ENCODE data around the gene ASB6.

The ASB6 gene

GRCh38 chr9:129629251-129629820, 12.6 kb downstream of the ASB6 start:
- H3K4me3 ChIP-seq (ENCODE audit: control insufficient read depth, low read depth, low read length), result no peak overlapping the region
- TF ChIP-seq, protein P1, sequence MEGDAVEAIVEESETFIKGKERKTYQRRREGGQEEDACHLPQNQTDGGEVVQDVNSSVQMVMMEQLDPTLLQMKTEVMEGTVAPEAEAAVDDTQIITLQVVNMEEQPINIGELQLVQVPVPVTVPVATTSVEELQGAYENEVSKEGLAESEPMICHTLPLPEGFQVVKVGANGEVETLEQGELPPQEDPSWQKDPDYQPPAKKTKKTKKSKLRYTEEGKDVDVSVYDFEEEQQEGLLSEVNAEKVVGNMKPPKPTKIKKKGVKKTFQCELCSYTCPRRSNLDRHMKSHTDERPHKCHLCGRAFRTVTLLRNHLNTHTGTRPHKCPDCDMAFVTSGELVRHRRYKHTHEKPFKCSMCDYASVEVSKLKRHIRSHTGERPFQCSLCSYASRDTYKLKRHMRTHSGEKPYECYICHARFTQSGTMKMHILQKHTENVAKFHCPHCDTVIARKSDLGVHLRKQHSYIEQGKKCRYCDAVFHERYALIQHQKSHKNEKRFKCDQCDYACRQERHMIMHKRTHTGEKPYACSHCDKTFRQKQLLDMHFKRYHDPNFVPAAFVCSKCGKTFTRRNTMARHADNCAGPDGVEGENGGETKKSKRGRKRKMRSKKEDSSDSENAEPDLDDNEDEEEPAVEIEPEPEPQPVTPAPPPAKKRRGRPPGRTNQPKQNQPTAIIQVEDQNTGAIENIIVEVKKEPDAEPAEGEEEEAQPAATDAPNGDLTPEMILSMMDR (conservative IDR thresholded peaks at IDR 0.05; ENCODE audit: control insufficient read depth, insufficient read depth, low read depth, low read length), result no peak
- DNase-seq (ENCODE audit: low read depth), result no peak

GRCh38 chr9:129628709-129629108, 13.2 kb downstream of the ASB6 start:
- no peak overlapping the region for H3K4me3 ChIP-seq (ENCODE audit: control insufficient read depth, low read depth, low read length)
- TF ChIP-seq, protein P1 (conservative IDR thresholded peaks at IDR 0.05; ENCODE audit: control insufficient read depth, insufficient read depth, low read depth, low read length), result no peak
- DNase-seq (ENCODE audit: low read depth), result no peak

- DNase-seq (ENCODE audit: low read depth), result no peak
- TF ChIP-seq, protein P1 (conservative IDR thresholded peaks at IDR 0.05; ENCODE audit: control insufficient read depth, insufficient read depth, low read depth, low read length), result no peak
- peak overlapping the region; percentile 87 for H3K4me3 ChIP-seq (ENCODE audit: control insufficient read depth, low read depth, low read length)
Observed at GRCh38 chr9:129627556-129628440, 14.2 kb downstream of the ASB6 start.

GRCh38 chr9:129626625-129627284, 15.2 kb downstream of the ASB6 start:
- DNase-seq (ENCODE audit: low read depth), result peak; percentile 72
- TF ChIP-seq, protein P1 (conservative IDR thresholded peaks at IDR 0.05; ENCODE audit: control insufficient read depth, insufficient read depth, low read depth, low read length), result no peak
- H3K4me3 ChIP-seq (ENCODE audit: control insufficient read depth, low read depth, low read length), result peak overlapping the region; percentile 87

DNA sequence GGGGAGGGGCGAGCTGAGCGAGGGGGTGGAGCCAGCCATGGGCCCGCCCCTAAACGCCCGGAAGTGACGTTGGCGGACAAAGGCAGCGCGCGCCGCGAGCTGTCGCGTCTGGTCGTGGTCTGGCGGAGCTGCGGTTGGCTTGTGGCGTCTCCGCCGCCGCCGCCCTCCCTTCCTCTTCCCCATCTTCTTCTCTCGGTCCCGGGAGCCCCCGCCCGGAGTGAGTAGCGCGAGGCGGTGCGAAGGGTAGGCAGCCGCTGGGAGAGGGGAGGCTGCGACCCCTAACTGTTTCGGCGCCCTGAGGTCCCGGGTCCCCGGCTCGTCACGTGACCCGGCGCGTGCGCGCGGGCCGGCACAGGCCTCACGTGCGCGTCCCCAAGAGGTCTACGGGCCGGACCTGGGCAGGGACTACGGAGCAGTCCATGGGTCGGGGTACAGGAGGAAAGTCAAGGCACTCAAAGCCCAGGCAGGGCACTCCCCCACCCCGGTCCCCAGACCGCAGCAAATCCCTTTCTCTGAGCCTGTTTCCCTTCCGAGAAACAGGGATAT, 15.8 kb downstream of the ASB6 start, which contains the start of gene NTMT1:
Gene NTMT1, plus strand, starts transcription at position 85 of the 546 bp plus-strand sequence. CDS start 6,541 bp downstream, outside the sequence.
- TF ChIP-seq, protein P1 (conservative IDR thresholded peaks at IDR 0.05; ENCODE audit: control insufficient read depth, insufficient read depth, low read depth, low read length), result no peak
- peak within 1 kb of the TSS; percentile 87 for H3K4me3 ChIP-seq (ENCODE audit: control insufficient read depth, low read depth, low read length)
- DNase-seq (ENCODE audit: low read depth), result peak; percentile 79

DNA sequence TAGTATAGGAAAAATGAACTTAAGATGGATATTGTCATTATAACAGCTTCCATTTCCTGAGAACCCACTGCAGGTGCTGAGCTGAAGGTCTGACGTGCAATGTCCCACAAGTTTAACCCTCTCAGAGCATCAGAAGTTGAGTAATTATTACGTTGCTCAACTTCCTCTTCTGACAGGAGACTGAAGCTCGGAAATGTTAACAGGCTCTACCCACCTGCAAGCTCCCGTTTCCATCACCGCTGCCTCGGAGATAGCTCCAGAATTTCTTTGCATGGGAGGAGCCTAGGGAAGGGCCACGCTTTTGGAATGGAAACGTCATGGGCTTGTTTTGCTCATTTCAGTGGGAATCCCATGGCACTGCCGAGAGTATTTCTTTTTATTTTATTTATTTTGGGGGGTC, 17.0 kb downstream of the ASB6 start:
- DNase-seq (ENCODE audit: low read depth), result peak; percentile 41
- TF ChIP-seq, protein P1 (conservative IDR thresholded peaks at IDR 0.05; ENCODE audit: control insufficient read depth, insufficient read depth, low read depth, low read length), result no peak
- no peak overlapping the region for H3K4me3 ChIP-seq (ENCODE audit: control insufficient read depth, low read depth, low read length)

Measured in fibroblast of mammary gland (primary cell).